PC-9 (cell line): Measurements from ENCODE around the gene FAM163B. TPM values are rescaled to one million over a fixed set of nuclear protein-coding genes. Genes with fewer than 3 reads are reported as not detected.

Experiments used
- BruUV-seq: library from RNA; stranded (reverse); fragments of 400-500 nt; replicated peaks from 2 replicates; lab custom pipeline; 2021; lab: Mats Ljungman, UMichigan
- CTCF ChIA-PET: fragments of 300-600 bp; sonication (Branson Sonifier 250); formaldehyde crosslinking; loops from one replicate; lab custom pipeline; 2022; ENCODE audit warnings: antibody characterized with exemption; lab: Charles Lee
- POLR2A ChIA-PET: fragments of 300-600 bp; sonication (Branson Sonifier 250); formaldehyde crosslinking; loops from one replicate; lab custom pipeline; 2022; ENCODE audit warnings: antibody characterized with exemption; ENCODE audit not compliant: unreplicated experiment; lab: Charles Lee
- DNase-seq, 2 experiments: peaks; one replicate each; pipeline versions ENCODE4 v3.0.0 to v3.0.0-alpha.2; 2015 to 2022; ENCODE audit warnings: mixed read lengths in 1 of 2
- H2AFZ ChIP-seq: fragments of 200-600 bp; sonication (generic); 2 replicates; pipeline ENCODE4 v1.8.1; 2017; ENCODE audit warnings: antibody characterized with exemption
- H3F3A ChIP-seq: fragments of 200-600 bp; sonication (generic); 2 replicates; pipeline ENCODE4 v1.8.1; 2017; ENCODE audit warnings: antibody characterized with exemption, mild to moderate bottlenecking, low read depth; ENCODE audit not compliant: insufficient read depth
- H3K27ac ChIP-seq: fragments of 200-600 bp; sonication (generic); 2 replicates; pipeline ENCODE4 v1.6.1; 2016; ENCODE audit warnings: mixed run types
- H3K27me3 ChIP-seq: fragments of 200-600 bp; sonication (generic); 2 replicates; pipeline ENCODE4 v1.6.1; 2016; ENCODE audit warnings: low read depth, mixed run types; ENCODE audit not compliant: insufficient read depth
- H3K36me3 ChIP-seq: fragments of 200-600 bp; sonication (generic); 2 replicates; pipeline ENCODE4 v1.6.1; 2016; ENCODE audit warnings: low read depth, mixed run types
- H3K4me1 ChIP-seq: fragments of 200-600 bp; sonication (generic); replicated peaks from 2 replicates; pipeline ENCODE4 v1.6.1; 2016; ENCODE audit warnings: mixed run types; ENCODE audit not compliant: insufficient read depth
- H3K4me2 ChIP-seq: fragments of 200-600 bp; sonication (generic); 2 replicates; pipeline ENCODE4 v1.6.1; 2017; ENCODE audit warnings: mixed run types
- H3K4me3 ChIP-seq: fragments of 200-600 bp; sonication (generic); 2 replicates; pipeline ENCODE4 v1.6.1; 2016; ENCODE audit warnings: mixed run types
- H3K79me2 ChIP-seq: fragments of 200-600 bp; sonication (generic); 2 replicates; pipeline ENCODE4 v1.6.1; 2017; ENCODE audit warnings: low read depth, mixed run types
- H3K9me2 ChIP-seq: fragments of 200-600 bp; sonication (generic); 2 replicates; pipeline ENCODE4 v1.8.1; 2017; ENCODE audit warnings: mild to moderate bottlenecking; ENCODE audit not compliant: insufficient read depth
- H3K9me3 ChIP-seq: fragments of 200-600 bp; sonication (generic); 2 replicates; pipeline ENCODE4 v1.8.1; 2016; ENCODE audit warnings: low read depth; ENCODE audit not compliant: insufficient read depth
- H4K20me1 ChIP-seq: fragments of 200-600 bp; sonication (generic); 2 replicates; pipeline ENCODE4 v1.8.1; 2017; ENCODE audit not compliant: insufficient read depth
- CTCF ChIP-seq: fragments of 200-600 bp; sonication (generic); conservative IDR thresholded peaks from 2 replicates; pipeline ENCODE4 v1.6.1; 2017; ENCODE audit warnings: mixed run types, antibody characterized with exemption, mild to moderate bottlenecking, moderate library complexity
- EZH2 ChIP-seq: fragments of 200-600 bp; sonication (generic); IDR thresholded peaks from 2 replicates; pipeline ENCODE4 v1.8.0; 2017; ENCODE audit warnings: antibody characterized with exemption, low read depth
- intact Hi-C: fragments of 100-400 bp; cut with micrococcal nuclease; formaldehyde crosslinking; loops from one replicate; pipeline ENCODE4 v1.10.0; 2022; ENCODE audit not compliant: unreplicated experiment
- total RNA-seq: library from RNA; stranded (reverse); gene quantifications from 2 replicates; pipeline ENCODE4 v1.2.3, GENCODE V29; 2021

FAM163B gene
- total RNA-seq, 1 experiment from 2014 or later: not detected

- Histone ChIP-seq H2AFZ (no peak overlapping the region), H4K20me1 (no peaks in the 10 kb centered on the region), H3K36me3 (no peaks in the 10 kb centered on the region), H3K9me2 (no peaks in the 10 kb centered on the region), H3F3A (no peaks in the 10 kb centered on the region), H3K27me3 (peaks cover 97% of the 10 kb centered on the region), H3K4me3 (no peak overlapping the region), H3K9me3 (no peaks in the 10 kb centered on the region), H3K4me1 (no peaks in the 10 kb centered on the region), H3K79me2 (no peaks in the 10 kb centered on the region), H3K4me2 (no peak overlapping the region), H3K27ac (no peak overlapping the region)
- intact Hi-C loops: loop anchor here (5.0 kb wide), 1 partner anchor 57 kb away; no protein-coding TSS in a partner anchor
- TF ChIP-seq EZH2 (no peak), CTCF (no peak)
- ChIA-PET CTCF (no interaction called here), POLR2A (no interaction called here)
- DNase-seq: no peak
- no TSS peak for BruUV-seq
Observed at GRCh38 chr9:133655701-133656100, 46.5 kb upstream of the FAM163B start.

GRCh38 chr9:133654736-133655657 lies 45.8 kb upstream of the FAM163B start:
- Histone ChIP-seq H3K4me3 (no peak overlapping the region), H3K4me1 (no peaks in the 10 kb centered on the region), H3K36me3 (no peaks in the 10 kb centered on the region), H3K79me2 (no peaks in the 10 kb centered on the region), H3K27ac (no peak overlapping the region), H3K9me2 (no peaks in the 10 kb centered on the region), H3K9me3 (no peaks in the 10 kb centered on the region), H3K27me3 (peaks cover 97% of the 10 kb centered on the region), H3F3A (no peaks in the 10 kb centered on the region), H2AFZ (no peak overlapping the region), H3K4me2 (no peak overlapping the region), H4K20me1 (no peaks in the 10 kb centered on the region)
- no peak for TF ChIP-seq CTCF
- TF ChIP-seq EZH2: no peak
- ChIA-PET CTCF (no interaction called here), POLR2A (no interaction called here)
- intact Hi-C loops: loop anchor here (5.0 kb wide), 1 partner anchor 57 kb away; no protein-coding TSS in a partner anchor
- no peak for DNase-seq
- no TSS peak for BruUV-seq

GRCh38 chr9:133653638-133654037 lies 44.4 kb upstream of the FAM163B start:
- Histone ChIP-seq H3K9me3 (no peaks in the 10 kb centered on the region), H3K4me3 (no peak overlapping the region), H3K36me3 (no peaks in the 10 kb centered on the region), H3K9me2 (no peaks in the 10 kb centered on the region), H3K4me1 (no peaks in the 10 kb centered on the region), H3F3A (no peaks in the 10 kb centered on the region), H3K79me2 (no peaks in the 10 kb centered on the region), H2AFZ (no peak overlapping the region), H3K4me2 (no peak overlapping the region), H4K20me1 (no peaks in the 10 kb centered on the region), H3K27me3 (peaks cover 97% of the 10 kb centered on the region), H3K27ac (no peak overlapping the region)
- intact Hi-C loops: no loop called here
- DNase-seq: no peak
- ChIA-PET POLR2A (no interaction called here), CTCF (no interaction called here)
- no TSS peak for BruUV-seq
- TF ChIP-seq EZH2: no peak
- TF ChIP-seq CTCF: no peak
